Measurements from ENCODE around the gene KRT84.
"Not testable (repeated sequence)": the region's sequence is repeated elsewhere in the genome, so short reads cannot be mapped to it uniquely, and the experiment has no call there.

The KRT84 gene

DNA sequence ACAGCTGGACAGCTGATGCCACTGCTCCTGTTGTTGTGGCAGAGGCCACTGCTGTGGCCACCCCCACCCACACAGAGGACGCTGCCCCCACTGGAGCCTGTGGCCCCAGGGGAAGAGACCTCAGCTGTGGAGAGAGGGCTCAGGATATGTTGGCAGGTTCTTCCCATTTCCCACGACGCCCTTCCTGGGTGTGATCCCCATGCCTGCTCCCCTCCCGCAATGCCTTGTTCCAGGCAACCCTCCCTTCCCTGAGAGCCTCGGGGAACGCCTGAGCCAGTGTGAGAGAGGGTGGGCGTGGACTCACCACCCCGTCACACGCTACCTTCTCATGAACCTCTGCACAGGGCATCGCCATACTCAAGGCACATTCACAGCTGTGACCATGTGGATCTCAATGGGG is 26.4 kb upstream of the KRT84 start:
- DNase-seq (ENCODE audit: low spot score), result no peak

DNA sequence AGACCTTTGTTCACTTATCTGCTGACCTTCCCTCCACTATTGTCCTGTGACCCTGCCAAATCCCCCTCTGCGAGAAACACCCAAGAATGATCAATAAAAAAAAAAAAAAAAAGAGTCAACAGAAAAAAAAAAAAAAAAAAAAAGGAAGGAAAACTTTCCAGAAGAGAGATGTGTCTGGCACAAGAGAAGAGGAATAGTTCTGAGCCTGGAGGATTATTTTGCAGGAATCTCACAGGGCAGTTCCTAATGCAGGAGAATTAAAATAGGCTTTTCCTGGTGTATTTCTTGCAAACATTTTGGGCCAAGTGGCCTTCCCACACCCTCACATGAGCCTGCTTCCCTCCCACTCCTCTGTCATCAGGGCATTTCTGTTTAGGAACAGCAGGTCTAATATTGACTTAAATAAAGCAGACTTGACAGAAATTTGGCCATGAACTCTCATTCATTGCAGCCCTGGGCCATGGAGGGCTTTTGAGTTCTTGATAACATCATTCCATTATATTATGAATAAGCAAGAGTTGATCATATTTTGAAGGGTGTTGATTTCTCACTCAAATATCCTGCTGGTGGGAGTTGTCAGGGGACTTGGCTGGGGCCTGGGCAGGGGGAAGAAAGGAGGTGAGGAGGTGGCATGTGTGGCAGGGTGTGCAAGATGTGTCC is 25.3 kb upstream of the KRT84 start:
- DNase-seq (ENCODE audit: low spot score), result not testable (repeated sequence)

DNA sequence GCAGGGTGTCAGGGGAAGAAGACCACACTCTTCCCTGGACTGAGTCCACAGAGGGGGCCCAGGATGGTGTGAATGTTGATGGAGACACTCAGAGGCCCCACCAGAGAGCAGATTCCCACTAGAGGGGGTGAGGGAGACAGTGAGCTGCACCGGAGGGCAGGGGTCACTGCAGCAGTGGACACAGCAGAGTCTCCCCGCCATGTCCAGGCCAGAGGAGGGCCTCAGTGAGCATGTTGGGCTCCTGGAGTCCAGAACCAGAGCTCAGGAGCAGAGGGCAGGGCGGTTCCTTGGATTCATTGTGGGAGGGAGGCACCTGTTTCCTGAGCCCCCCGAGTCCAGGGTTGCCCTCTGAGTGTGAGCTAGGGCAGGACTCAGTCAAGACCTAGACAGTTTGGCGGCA is 22.5 kb upstream of the KRT84 start:
- DNase-seq (ENCODE audit: low spot score), result no peak

DNA sequence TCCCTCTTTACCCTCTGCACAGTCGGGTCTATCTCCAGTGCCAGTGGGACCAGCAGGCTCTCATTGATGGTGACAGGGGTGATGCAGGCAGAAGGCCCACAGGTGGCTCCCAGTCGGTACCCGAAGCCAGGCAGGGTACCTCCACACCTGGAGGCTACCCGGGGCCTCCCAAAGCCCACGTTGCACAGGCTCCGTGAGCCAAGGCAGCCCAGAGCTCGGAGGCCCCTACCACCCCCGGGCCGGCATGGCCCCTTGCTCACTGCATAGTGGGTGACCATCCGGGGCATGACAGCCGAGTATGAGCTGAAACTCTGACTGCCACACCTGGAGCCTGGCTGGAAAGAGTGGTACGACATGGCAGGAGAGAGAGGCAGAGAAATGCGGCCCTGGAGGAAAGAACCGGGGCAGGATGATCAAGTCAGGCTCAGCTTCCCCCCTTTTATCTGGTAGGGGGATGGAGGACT is 20.5 kb upstream of the KRT84 start, which contains the start of gene KRT82:
TSS of gene KRT82 (minus strand) at position 414 of the 464 bp plus-strand sequence. CDS start at position 356, 58 bp downstream.
- no peak for DNase-seq (ENCODE audit: low spot score)

- no peak for DNase-seq (ENCODE audit: low spot score)
Measured at GRCh38 chr12:52404951-52405350, 19.5 kb upstream of the KRT84 start.

DNA sequence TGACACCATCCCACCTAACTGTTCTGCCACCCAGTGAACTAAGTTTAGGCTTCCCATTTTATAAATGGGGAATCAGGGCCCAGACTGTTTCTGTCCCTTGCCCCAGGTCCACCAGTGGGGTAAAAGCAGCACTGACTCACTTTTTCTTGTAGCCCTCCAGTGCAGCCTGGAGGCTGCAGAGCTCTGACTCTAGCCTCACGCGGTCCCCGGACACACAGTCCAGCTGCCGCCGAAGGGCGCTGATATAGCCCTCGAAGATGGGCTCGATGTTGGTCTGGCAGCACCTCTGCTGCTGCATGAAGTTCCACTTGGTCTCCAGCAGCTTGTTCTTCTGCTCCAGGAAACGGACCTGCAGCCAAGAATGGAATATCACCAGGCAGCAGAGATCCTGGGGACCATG is 18.1 kb upstream of the KRT84 start:
- DNase-seq (ENCODE audit: low spot score), result no peak

- DNase-seq (ENCODE audit: low spot score), result no peak
Measured at GRCh38 chr12:52402873-52403540, 17.6 kb upstream of the KRT84 start.

- DNase-seq (ENCODE audit: low spot score), result no peak
Measured at GRCh38 chr12:52402377-52402776, 16.9 kb upstream of the KRT84 start.

GRCh38 chr12:52401926-52402325 is 16.5 kb upstream of the KRT84 start:
- DNase-seq (ENCODE audit: low spot score), result no peak

GRCh38 chr12:52401526-52401925 is 16.1 kb upstream of the KRT84 start:
- no peak for DNase-seq (ENCODE audit: low spot score)

- DNase-seq (ENCODE audit: low spot score), result no peak
Measured at GRCh38 chr12:52400906-52401305, 15.5 kb upstream of the KRT84 start.

GRCh38 chr12:52399756-52400155 is 14.3 kb upstream of the KRT84 start:
- no peak for DNase-seq (ENCODE audit: low spot score)

DNA sequence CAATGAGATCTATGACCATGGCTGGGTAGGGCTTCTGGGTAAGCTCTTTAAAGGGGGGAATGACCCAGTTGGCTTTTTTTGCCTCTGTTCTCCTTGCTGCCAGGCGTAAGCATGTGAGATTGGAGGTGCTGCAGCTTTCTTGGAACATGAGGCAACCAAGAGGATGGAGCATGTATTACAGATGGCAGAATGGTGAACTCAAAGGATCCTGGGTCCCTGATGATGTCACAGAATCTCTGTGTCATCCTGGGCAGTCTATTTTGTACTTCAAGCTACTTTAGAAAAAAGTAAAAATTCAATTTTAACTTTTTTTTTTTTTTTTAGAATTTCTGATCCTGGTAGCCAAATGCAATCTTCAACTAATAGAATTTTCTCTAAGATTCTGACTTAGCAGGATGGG is 12.7 kb upstream of the KRT84 start:
- DNase-seq (ENCODE audit: low spot score), result no peak

- DNase-seq (ENCODE audit: low spot score), result no peak
Measured at GRCh38 chr12:52396656-52397055, 11.2 kb upstream of the KRT84 start.

- no peak for DNase-seq (ENCODE audit: low spot score)
Measured at GRCh38 chr12:52395761-52396434, 10.4 kb upstream of the KRT84 start.

GRCh38 chr12:52394836-52395405 is 9.5 kb upstream of the KRT84 start:
- no peak for DNase-seq (ENCODE audit: low spot score)

GRCh38 chr12:52392465-52393007 is 7.1 kb upstream of the KRT84 start:
- no peak for DNase-seq (ENCODE audit: low spot score)

DNA sequence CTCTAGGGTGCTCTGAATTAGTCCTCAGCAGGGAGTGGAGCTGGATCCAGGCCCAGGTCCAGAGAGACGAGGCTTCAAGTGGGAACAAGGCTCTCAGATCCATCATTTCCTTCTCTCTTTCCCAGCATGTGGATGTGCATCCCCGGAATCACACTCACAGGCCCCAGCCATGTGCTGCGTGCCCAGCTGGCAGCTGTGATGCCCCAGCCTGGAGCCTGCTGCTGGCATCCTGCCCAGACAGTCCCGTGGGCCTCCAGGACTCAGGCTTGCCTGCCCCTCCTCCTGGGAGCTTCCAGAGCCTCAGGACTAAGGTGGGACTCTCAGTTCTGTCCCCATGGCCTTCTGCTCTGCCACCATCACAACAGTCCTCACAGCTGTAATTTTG is 6.2 kb upstream of the KRT84 start:
- no peak for DNase-seq (ENCODE audit: low spot score)

DNA sequence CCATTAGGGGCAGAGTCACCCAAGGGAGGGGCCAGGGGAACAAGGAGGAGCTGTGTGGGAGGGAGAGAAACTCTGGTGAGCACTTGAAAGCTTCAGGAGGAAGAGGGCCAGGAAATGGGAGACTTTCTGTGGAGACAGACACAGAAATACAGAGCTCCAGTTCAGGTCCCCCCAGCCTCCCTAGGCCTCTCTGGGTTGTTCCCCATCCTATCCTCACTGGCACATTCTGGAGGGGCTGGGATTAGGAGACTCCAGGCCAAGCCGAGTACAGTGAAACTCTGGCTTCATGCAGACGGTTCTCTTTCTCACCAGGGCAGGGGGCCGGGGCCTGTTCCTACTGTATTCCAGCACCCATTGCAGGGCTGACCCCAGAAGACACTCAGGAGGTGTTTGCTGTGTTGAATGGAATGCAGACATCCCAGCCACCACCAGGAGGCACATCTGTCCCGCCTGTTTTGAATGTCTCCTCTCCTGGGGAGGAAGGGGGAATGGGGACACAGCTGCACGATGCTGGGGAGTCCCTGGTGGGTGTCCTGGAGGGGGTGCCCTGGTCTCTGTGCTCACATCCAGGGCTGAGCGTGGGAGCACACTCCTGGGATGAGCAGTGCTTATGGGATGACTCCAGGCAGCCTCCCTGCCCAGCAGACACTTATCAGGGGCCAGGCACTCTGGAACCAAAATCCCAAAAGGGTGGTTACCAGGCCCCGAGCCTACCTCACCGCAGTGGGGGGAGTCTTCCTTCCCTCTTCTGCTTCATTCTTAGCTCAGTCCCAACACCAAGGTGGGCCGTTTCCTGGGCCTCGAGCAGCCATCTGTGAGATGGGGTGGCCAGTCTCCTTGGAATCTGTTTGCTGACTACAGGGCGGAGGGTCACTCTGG is 5.5 kb upstream of the KRT84 start:
- no peak for DNase-seq (ENCODE audit: low spot score)

DNA sequence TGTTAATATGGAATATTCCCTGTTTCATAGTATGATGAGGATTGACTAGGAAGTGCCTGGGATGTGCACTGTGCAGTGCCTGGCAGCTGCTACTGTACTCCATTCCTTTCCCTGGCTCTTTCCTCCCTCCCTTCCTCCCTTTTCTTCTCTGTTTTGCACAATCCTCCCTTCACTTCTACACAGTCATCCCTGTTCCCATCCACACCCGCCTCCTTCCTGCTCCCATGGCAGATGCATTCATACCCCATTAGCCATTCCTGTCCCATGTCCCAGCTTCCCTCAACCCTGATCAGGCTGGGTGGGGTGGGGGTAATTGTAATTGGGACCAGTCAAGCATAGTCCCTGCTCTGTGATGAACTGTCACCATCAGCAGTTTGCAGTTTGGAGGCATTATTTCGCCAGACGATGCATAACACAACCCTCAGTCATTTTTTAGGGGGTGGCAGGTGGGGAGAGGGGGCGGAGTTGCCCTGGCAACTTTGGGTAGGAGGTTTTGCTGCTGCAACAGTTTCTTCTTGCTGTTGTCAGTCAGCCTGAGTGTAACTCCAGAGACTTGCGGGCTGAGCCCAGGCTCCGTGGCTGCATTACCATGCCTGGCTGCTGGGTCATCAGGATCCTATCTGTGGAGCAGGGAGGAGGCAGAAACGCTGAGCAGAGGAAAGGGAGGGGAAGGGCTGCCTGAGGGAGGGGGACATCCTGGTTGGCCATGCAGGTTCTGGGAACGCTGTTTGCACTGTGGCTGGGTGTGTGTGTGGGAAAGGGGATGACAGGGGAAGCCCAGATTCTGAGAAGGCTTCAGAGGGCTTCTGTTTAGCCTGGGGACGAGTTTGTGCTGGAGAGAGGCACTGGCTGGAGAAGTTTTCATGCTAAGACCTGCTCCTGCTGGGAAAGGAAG is 4.1 kb upstream of the KRT84 start:
- no peak for DNase-seq (ENCODE audit: low spot score)

GRCh38 chr12:52387859-52388258 is 2.4 kb upstream of the KRT84 start:
- no peak for DNase-seq (ENCODE audit: low spot score)
